Activated CD4-positive, alpha-beta T cell treated with anti-CD3 and anti-CD28 coated beads, Interleukin-2, amount 50 U/mL, for 48 hours (primary cell): ENCODE data around the gene GIT1.

Experiments used
- DNase-seq, 2 experiments: peaks; one replicate each; pipeline ENCODE4 v3.0.0-alpha.2; 2020

Gene GIT1

GRCh38 chr17:29615492-29616299 lies 26.2 kb upstream of the GIT1 start:
- peak; percentile 86 to 89 for DNase-seq

- peak; percentile 64 to 71 for DNase-seq
Observed at GRCh38 chr17:29615048-29615385, 25.6 kb upstream of the GIT1 start.

- no peak for DNase-seq
Observed at GRCh38 chr17:29614349-29615047, 25.1 kb upstream of the GIT1 start.

- DNase-seq: no peak
Observed at GRCh38 chr17:29613856-29614255, 24.4 kb upstream of the GIT1 start.

- peak; percentile 98 to 99 for DNase-seq
Observed at GRCh38 chr17:29613352-29613837, 23.9 kb upstream of the GIT1 start.

GRCh38 chr17:29612404-29613280 lies 23.2 kb upstream of the GIT1 start:
- no peak for DNase-seq

GRCh38 chr17:29612094-29612403 lies 22.6 kb upstream of the GIT1 start:
- no peak for DNase-seq

- DNase-seq: no peak
Observed at GRCh38 chr17:29611351-29612093, 22.1 kb upstream of the GIT1 start.

GRCh38 chr17:29610395-29610794 lies 20.9 kb upstream of the GIT1 start:
- no peak for DNase-seq

- DNase-seq: no peak
Observed at GRCh38 chr17:29608986-29609385, 19.5 kb upstream of the GIT1 start.

GRCh38 chr17:29607557-29608195 lies 18.2 kb upstream of the GIT1 start:
- no peak for DNase-seq

GRCh38 chr17:29603109-29603674 lies 13.7 kb upstream of the GIT1 start:
- no peak for DNase-seq

- no peak for DNase-seq
Observed at GRCh38 chr17:29597361-29598172, 8.1 kb upstream of the GIT1 start.

- DNase-seq: no peak
Observed at GRCh38 chr17:29596811-29597210, 7.4 kb upstream of the GIT1 start.

GRCh38 chr17:29595943-29596774 lies 6.7 kb upstream of the GIT1 start:
- DNase-seq: no peak

- DNase-seq: no peak
Observed at GRCh38 chr17:29595107-29595942, 5.9 kb upstream of the GIT1 start.

GRCh38 chr17:29594519-29595090 lies 5.2 kb upstream of the GIT1 start:
- DNase-seq: no peak
